Renal cortical epithelial cell (primary cell): Measurements from ENCODE around the gene CCDC182. TPM values are rescaled to one million over a fixed set of nuclear protein-coding genes. Genes with fewer than 3 reads are reported as not detected.

Source experiments
- DNase-seq: peaks from one replicate; pipeline ENCODE4 v3.0.0-alpha.2; 2011; ENCODE audit warnings: low read depth
- total RNA-seq: library from RNA; depleted of rRNA; stranded (reverse); fragments of >200 nt; gene quantifications from 2 replicates; pipeline ENCODE4 v1.2.3, GENCODE V29; 2014

CCDC182 gene
- total RNA-seq, 1 donor from 2014 or later: not detected

- DNase-seq: no peak
Observed at GRCh38 chr17:57757735-57758134, 12.6 kb upstream of the CCDC182 start.

- DNase-seq: no peak
Observed at GRCh38 chr17:57756951-57757350, 11.9 kb upstream of the CCDC182 start.

GRCh38 chr17:57755480-57756070 lies 10.5 kb upstream of the CCDC182 start:
- DNase-seq: no peak

- no peak for DNase-seq
Observed at GRCh38 chr17:57752031-57752905, 7.2 kb upstream of the CCDC182 start.

GRCh38 chr17:57751348-57751971 lies 6.4 kb upstream of the CCDC182 start:
- DNase-seq: no peak

- DNase-seq: no peak
Observed at GRCh38 chr17:57750895-57751294, 5.8 kb upstream of the CCDC182 start.

GRCh38 chr17:57750109-57750871 lies 5.2 kb upstream of the CCDC182 start:
- DNase-seq: no peak

- DNase-seq: no peak
Observed at GRCh38 chr17:57749701-57750100, 4.6 kb upstream of the CCDC182 start.

GRCh38 chr17:57747221-57748017 lies 2.3 kb upstream of the CCDC182 start:
- peak; percentile 69 for DNase-seq

- DNase-seq: no peak
Observed at GRCh38 chr17:57746221-57746620, 1.1 kb upstream of the CCDC182 start.

GRCh38 chr17:57744195-57745170 lies 616 bp downstream of the CCDC182 start:
- DNase-seq: no peak

- no peak for DNase-seq
Observed at GRCh38 chr17:57740235-57740528, 4.9 kb downstream of the CCDC182 start.

- peak; percentile 37 for DNase-seq
Observed at GRCh38 chr17:57739402-57740234, 5.5 kb downstream of the CCDC182 start.

- no peak for DNase-seq
Observed at GRCh38 chr17:57737450-57737849, 7.6 kb downstream of the CCDC182 start.

GRCh38 chr17:57735707-57736106 lies 9.4 kb downstream of the CCDC182 start:
- peak; percentile 11 for DNase-seq

- DNase-seq: no peak
Observed at GRCh38 chr17:57735230-57735629, 9.9 kb downstream of the CCDC182 start.

- DNase-seq: no peak
Observed at GRCh38 chr17:57733085-57733484, 12.0 kb downstream of the CCDC182 start.

GRCh38 chr17:57732062-57732461 lies 13.0 kb downstream of the CCDC182 start:
- peak; percentile 6 for DNase-seq

- no peak for DNase-seq
Observed at GRCh38 chr17:57730026-57730701, 14.9 kb downstream of the CCDC182 start.
